ENCODE data around the gene LRRC49.
"Not testable (repeated sequence)": the region's sequence is repeated elsewhere in the genome, so short reads cannot be mapped to it uniquely, and the experiment has no call there.

The LRRC49 gene

DNA sequence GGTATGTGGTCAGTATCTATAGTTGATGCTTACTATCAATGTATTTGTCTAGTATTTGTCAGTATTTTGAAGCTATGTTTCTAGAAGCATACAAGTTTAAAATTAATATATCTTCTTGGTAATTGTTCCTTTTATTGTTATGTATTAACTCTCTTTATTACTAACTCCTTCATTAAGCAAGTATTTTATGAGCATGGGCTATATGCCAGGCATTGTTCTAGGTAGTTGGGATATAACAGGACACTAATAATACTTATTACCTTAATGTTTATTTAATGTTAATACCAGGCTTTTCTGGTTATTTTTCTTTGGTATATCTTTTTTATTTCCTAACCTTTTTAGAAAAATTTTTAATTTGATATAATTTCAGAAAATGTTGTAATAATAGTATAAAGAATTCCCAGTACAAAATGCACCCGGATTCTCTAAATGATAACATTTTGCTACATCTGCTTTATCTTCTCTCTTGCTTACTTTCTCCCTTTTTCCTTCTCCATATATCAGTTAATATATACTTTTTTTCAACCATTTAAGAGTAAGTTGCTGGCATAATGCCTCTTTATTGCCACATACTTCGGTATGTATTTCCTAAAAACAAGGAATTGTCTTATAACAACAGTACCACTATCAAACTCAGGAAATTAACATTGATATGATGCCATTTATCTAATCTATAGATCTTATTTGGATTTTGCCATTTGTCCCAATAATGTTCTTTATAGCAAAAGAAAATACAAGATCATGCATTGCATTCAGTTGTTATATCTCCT lies 30.9 kb downstream of the LRRC49 start:
- no peak for DNase-seq (ENCODE audit: low read depth)

DNA sequence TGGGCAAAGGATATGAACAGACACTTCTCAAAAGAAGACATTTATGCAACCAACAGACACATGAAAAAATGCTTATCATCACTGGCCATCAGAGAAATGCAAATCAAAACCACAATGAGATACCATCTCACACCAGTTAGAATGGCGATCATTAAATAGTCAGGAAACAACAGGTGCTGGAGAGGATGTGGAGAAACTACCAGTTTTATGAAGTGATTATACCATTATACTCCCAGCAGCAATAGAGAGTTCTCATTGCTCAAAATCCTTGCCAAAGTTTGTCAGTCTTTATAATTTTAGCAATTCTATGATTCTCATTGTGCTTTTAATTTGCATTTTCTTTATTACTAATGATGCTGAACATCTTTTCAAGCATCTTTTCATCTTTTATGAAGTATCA lies 34.3 kb downstream of the LRRC49 start:
- not testable (repeated sequence) for DNase-seq (ENCODE audit: low read depth)

DNA sequence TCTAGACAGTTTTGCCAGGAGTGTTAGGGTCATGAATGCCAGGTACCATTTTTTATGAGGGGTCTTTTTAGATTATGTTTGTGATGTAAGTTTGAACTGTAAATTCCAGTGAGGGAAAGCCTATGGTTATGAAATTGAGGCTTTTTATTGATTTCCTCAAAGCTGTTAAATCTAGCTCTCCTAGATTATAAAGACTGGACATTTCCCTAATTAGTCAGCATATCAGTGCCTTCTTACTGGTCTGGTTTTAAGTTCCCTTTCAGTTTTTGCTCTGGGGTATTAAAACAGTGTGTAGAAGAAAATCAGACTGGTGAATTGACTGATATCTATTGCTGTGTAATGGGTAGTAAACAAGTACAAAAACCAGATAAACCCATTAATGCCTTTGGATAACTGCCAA lies 39.2 kb downstream of the LRRC49 start:
- no peak for DNase-seq (ENCODE audit: low read depth)

DNA sequence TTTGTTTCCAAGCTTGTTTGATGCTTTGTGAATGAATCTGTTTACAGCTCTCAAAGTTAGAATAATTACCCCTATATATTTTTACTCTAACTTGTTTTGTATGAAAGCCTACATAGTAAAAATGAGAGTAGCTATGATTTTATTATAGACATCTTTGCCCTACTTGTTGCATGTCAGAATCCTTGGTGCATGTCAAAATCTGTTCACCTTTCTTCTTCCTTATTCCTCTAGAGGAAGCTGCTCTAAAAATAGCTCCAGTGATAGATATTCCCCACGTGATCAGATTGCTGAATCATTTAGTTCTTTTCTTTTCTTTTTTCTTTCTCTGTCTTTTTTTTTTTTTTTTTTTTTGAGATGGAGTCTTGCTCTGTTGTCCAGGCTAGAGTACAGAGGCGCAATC lies 39.8 kb downstream of the LRRC49 start:
- DNase-seq (ENCODE audit: low read depth) = no peak

DNA sequence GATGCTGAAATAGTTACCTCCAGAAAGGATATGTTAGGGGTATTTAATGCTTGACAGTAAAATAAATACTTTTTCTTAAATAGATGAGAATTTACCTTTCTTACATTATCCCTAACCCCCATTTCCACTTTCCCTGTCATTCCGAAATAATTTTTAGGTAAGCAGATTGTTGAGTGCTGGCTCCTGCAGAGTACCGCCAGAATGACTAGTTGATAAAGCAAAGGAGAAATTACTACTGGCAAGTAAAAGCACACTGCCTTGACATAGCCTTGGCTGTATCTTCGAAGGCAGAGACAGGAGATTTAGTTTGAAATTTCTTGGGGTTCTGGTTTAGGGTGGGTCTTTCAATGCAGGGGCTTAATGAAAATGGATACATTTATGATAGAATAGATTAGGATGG lies 40.8 kb downstream of the LRRC49 start:
- DNase-seq (ENCODE audit: low read depth) = no peak

DNA sequence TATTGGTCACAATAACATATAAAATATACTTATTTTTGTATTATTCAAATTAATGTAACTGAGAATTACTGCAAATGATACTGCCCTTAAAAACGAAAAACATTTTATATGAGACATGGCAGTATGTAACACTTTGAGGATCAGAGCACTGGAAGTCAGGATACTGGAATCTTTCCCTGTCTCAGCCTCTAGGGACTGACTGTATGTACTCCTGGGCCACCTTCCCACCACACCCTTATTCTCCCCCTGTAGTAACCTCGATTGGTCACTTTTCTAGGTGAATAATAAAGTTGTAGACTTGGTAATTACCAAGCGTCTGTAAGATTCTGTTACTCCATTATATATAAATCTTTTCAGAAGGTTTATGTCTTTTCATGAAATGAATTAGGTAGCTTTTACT lies 43.0 kb downstream of the LRRC49 start:
- DNase-seq (ENCODE audit: low read depth) = no peak

DNA sequence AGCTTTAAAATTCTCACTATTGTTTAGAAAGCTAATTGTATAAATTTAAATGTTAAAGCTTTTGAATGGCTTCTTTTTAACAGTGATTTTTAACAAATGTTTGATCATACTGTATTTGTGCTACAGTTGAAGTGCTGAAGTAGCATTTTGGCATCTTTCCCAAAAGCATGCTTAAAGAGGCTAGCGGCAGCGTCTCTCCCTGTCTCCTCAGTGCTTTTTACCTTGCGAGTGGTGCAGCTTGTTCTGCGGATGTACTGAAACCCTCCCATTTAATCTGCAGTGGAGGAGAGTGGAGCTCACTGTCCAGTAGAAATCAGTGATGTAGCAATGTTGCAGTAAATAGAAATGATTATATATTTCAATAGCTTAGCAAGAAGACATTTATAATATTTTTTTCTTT lies 43.7 kb downstream of the LRRC49 start:
- DNase-seq (ENCODE audit: low read depth) = no peak

DNA sequence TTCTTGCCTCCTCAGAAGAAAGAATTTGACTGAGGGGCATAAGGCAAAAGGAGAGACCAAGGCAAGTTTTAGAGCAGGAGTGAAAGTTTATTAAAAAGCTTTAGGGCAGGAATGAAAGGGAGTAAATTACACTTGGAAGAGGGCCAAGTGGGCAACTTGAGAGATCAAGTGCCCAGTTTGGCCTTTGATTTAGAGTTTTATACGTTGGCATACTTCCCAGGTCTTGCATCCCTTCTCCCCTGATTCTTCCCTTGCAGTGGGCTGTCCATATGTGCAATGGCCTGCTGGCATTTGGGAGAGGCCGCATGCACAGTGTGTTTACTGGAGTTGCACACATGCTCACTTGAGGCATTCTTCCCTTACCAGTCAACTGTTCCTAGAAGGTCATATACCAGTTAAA lies 50.7 kb downstream of the LRRC49 start:
- DNase-seq (ENCODE audit: low read depth) = not testable (repeated sequence)

DNA sequence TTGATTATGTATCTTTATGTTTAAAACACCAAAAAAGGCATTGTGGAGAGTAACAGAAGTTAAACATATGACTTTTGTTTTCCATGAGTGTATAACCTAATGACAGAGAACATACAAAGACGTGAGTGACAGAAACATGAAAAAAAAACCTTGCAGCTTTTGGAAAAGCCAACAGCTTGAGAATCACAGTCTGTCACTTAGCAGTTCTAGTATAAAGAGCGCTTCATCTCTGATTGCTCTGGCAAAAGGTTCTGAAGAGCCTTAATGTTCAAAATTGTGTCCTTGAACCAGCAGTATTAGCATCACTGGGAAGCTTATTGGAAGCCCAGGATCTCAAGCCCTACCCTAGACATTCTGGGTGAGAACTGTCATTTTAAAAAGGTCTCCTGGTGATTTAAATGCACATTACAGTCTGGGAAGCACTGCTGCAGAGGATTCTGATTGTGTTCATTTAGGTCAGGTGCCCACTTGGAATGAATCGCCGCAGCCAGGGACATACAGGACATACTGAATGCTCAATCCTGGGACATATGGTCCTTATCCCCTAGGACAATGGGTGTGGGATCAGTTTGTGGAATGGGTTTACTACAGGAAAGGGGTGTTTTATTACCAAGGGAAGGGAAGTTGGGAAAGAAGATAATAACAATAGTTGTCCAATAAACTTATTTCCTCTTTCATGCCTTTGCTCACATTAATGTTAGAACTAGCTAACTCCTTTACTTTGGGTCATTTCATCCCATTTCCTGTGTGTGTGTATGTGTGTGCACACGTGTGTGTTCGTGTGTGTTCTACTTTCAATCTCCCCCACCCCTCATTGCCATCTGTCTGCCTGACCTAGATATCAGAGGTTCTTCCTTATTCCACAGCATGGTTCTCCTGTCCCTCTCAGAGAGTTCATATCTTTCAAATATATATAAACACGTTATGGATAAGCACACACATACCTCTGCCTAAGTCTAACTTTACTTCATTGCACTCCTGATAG lies 55.0 kb downstream of the LRRC49 start:
- no peak for DNase-seq (ENCODE audit: low read depth)

DNA sequence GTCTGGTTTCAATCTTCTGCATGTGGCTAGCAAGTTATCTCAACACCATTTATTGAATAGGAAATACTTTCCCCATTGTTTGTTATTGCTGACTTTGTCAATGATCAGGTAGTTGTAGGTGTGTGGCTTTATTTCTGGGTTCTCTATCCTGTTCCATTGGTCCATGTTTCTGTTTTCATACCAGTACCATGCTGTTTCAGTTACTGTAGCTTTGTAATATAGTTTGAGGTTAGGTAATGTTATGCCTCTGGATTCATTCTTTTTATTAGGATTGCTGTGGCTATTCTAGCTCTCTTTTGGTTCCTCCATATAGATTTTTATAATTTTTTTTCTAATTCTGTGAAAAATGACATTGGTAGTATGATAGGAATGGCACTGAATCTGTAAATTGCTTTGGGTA lies 58.3 kb downstream of the LRRC49 start:
- DNase-seq (ENCODE audit: low read depth) = no peak

DNA sequence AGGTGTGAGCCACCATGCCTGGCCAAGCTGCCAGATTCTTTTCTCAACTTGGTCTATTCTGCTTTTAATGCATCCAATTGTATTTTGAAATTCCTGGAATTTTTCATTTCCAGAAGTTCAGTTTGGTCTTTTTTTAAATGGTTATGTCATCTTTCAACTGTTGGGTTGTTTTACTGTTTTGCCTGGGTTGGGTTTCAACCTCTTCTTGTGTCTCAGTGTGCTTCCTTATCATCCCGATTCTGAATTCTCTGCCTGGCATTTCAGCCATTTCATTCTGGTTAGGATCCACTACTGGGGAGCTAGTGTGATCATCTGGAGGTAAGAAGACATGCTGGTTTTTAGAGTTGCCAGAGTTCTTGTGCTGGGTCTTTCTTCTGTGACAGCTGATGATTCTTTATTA lies 61.5 kb downstream of the LRRC49 start:
- no peak for DNase-seq (ENCODE audit: low read depth)

DNA sequence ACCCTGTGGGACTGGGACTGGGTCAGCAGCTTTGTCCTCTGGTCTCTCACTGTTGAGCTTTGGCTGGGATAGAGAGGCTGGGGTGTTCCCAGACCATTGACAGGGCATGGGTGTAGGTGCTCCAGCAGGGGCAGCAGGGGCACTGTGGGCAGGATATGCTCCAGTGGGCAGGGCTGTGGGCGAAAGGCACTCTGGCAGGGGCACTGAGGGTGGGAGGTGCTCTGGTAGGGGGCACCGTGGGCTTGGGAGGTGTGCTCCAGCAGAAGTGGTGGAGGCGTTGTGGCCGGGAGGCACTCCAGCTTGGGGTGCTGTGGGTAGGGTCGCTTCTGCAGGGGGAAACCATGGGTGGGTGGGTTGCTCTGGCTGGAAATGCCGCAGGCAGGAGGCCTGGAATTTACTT lies 62.1 kb downstream of the LRRC49 start:
- DNase-seq (ENCODE audit: low read depth) = no peak

DNA sequence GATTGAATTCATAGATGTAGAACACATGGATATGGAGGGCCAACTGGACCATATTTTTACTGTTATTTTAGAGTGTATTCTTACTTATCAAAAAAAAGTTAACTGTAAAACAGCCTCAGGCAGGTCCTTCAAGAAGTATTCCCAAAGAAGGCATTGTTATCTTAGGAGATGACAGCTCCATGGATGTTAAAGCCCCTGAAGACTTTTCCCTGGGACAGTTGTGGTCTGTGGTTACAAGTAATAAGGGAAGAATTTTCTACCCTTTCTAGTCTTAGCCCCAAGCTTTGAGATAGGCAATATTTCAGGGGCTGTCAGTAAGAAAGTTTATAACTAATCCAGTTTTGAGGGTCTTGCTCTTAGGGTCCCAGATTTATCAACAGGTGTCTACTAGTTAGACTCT lies 62.5 kb downstream of the LRRC49 start:
- no peak for DNase-seq (ENCODE audit: low read depth)

DNA sequence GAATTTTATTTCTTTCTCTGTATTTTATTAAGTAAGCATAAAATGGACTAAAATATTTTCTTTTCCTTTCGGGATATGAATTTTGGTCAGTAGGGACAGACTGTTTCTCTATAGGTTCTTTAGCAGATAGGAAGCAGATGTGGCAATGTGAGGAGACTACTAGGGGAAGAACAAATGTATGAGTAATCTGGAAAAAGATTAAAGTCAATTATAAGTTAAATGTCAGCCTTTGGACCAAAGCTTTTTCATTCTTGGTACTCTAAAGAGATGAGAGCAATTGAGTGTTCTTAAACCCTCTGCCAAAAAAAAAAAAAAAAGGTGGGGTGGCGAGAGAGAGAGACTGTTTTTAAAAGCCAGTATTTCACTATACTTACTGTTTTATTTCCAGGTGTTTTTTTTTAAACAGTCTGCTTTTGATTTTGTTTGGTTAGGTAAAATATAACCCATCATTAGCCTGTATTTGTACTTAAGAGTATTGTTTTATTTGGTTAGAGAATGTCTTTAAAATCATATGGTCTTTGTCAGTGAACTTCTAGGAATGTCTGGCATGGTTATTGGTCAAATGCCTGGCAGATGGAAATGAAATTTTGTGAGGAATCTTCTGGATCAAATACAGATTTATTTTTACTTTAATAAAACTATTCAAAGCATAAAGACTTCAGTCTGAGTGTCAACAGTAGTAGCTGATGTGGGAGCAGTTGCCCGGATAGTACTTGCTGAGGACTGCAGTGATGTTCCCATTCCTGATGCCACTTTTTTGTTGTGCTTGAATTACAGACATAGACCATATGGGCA lies 63.8 kb downstream of the LRRC49 start:
- DNase-seq (ENCODE audit: low read depth) = no peak

DNA sequence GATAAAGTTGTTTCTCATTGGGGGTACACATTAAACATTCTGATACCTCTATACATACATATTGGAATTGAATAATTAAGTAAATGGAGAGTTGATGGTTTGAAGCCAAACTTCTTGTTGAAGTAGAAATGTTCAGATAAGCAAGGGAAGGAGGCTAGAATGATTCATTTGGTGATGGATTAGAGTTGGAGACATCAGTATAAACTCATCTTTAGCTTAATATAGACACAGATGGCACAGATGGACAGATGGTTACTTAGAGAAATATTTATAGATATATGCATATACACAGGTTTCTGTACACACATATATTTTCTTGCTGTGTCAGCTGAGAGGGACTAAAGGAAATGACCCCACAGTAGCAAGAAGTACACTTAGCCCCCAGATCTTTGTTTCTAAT lies 69.5 kb downstream of the LRRC49 start:
- no peak for DNase-seq (ENCODE audit: low read depth)

DNA sequence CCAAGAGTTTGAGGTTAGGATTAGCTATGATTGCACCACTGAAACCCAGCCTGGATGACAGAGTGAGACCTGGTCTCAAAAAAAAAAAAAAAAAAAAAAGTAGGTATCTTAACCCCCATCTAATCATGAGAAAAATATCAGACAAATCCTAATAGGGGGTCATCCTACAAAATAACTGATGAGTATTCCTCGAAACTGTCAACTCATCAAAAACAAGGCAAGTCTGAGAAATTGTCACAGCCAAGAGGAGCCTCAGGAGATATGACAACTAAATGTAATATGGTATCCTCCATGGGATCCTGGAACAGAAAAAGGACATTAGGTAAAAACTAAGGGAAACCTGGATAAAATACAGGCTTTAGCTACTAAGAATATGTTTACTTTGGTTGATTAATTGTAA lies 70.6 kb downstream of the LRRC49 start:
- DNase-seq (ENCODE audit: low read depth) = no peak

DNA sequence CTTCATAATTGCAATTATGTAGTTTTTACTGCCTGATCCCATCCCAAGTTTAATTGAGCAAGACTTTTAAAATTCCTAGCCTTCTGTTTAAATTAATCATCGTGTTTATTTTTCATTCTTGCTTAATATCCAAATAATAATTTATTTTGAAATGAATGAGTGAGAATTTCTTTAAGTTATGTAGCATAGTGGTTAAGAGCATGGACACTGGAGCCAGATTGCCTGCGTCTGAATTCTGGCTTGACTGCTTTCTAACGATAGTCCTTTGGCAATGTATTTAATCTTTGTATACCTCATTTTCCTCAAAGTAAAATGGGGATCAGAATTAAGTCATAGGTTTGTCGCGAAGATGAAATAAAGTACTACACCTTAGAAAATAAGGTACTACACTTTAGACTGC lies 71.4 kb downstream of the LRRC49 start:
- no peak for DNase-seq (ENCODE audit: low read depth)

DNA sequence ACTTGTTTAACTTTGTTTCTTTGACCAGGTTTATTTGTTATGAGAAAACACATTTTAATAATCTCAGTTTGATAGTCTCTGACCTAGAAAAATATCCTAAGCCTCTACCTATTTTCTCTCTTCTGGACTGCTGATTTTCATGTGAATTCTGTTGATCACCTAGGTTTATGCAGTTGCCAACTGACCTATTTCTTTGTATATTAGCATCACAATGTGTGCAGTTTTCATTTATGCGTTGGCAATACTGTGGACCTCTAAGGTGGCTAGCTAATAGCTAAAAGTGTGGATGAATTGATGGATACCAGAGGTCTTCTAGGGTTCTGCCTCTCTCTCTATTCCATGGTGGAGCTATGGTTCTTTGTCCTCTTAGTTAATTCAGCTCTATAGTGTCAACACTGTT lies 72.1 kb downstream of the LRRC49 start:
- DNase-seq (ENCODE audit: low read depth) = no peak

DNA sequence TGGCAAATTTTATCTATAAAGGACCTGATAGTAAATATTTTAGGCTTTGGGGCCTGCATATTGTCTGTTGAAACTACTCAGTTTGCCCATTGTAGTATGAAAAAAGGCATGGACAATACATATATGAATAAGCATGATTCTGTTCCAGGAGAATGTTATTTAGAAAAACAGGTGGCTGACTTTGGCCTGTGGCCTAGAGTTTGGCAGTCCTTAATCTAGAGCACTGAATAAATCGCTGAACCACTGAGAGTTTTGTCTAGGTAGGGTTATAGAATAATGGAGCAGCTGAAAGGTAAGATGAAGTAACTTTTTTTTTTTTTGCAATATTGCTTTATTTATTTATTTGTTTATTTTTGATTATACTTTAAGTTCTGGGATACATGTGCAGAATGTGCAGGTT lies 75.0 kb downstream of the LRRC49 start:
- no peak for DNase-seq (ENCODE audit: low read depth)

DNA sequence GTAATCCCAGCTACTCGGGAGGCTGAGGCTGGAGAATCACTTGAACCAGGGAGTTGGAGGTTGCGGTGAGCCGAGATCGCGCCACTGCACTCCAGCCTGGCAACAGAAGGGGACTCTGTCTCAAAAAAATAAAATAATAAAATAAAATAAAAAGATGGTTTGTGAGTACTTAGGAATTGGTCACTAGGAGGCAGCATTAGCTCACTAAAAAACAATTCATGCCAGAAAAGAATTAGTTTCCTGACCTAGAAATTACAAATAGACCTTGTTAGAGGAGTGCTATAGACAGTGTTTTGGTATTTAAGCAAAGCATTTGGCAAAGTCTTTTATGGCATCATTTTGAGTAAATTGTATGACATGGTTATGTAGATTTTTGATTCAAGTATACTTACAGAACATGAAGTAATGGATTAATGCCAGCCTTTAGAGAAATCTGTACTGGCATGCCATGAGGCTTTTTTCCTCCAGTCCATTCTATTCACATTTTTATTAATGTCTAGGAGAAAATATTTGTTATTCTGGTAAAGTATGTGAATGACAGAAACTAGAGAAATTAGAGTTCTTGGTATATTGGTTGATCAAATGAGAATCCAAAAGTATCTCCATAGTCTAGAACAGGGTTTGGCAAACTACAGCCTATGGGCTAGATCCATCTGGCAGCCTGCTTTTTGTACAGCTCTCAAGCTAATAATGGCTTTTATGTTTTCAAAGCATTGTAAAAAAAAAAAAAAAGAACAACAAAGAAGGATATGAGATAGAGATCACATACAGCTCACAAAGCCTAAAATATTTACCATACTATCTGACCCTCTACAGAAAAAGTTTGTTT lies 81.6 kb downstream of the LRRC49 start:
- no peak for DNase-seq (ENCODE audit: low read depth)

DNA sequence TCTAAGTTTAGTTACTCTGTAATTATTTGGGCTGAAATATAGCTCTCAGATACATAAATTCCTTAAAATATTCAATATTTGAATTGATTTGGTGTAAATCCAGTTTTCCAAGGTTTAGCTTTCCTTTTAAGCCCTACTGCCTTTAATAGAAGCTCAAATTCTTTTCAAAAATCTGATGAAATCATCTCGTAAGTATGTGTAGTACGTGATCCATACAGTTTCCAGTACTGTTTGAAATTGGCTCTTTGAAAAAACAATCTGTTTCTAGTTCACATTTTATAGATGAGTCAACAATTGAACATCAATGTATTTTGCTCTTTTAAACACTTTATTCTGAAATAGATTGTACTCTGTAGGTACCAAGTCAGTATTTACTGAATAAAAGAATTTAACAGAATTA lies 84.2 kb downstream of the LRRC49 start:
- no peak for DNase-seq (ENCODE audit: low read depth)

All from stimulated activated CD8-positive, alpha-beta memory T cell treated with anti-CD3 and anti-CD28 coated beads, Interleukin-12 subunit alpha, Interleukin-12 subunit beta, amount 100 ng/mL, for 1 hour (primary cell).